T-helper 17 cell (primary cell): ENCODE measurements around the gene LAGE3. TPM values are rescaled to one million over a fixed set of nuclear protein-coding genes. Genes with fewer than 3 reads are reported as not detected.

Experiments
- ATAC-seq: fragments of 150-1000 bp; cut with Tn5 transposase; 2 replicates; pipeline ENCODE4 v1.10.0; 2021; ENCODE audit warnings: mild to moderate bottlenecking, moderate library complexity
- DNase-seq, 3 donors: peaks; one replicate each; pipeline versions ENCODE4 v3.0.0 to v3.0.0-alpha.2; 2020 to 2021
- H3K9me3 ChIP-seq: one replicate; pipeline ENCODE4 v1.7.0; 2013; ENCODE audit warnings: low read length, mild to moderate bottlenecking; ENCODE audit not compliant: control insufficient read depth, poor library complexity, severe bottlenecking
- H3K27ac Mint-ChIP-seq: one replicate; pipeline ENCODE4 v1.8.0; 2022; ENCODE audit warnings: mild to moderate bottlenecking, moderate library complexity, mixed read lengths
- H3K27me3 Mint-ChIP-seq: one replicate; pipeline ENCODE4 v1.8.0; 2022; ENCODE audit warnings: mixed read lengths
- H3K36me3 Mint-ChIP-seq: one replicate; pipeline ENCODE4 v1.8.0; 2022; ENCODE audit warnings: low read depth, mixed read lengths
- H3K4me1 Mint-ChIP-seq: one replicate; pipeline ENCODE4 v1.8.0; 2022; ENCODE audit warnings: mild to moderate bottlenecking, mixed read lengths
- H3K4me3 Mint-ChIP-seq: one replicate; pipeline ENCODE4 v1.8.0; 2022; ENCODE audit warnings: mild to moderate bottlenecking, moderate library complexity, mixed read lengths
- total RNA-seq, 4 donors: library from RNA in 2 of 4; stranded (reverse) in 2 of 4; gene quantifications; one replicate each; pipeline ENCODE4 v1.2.3 and lab custom pipeline; 2022 to 2026

LAGE3 gene
- total RNA-seq, 2 donors from 2014 or later: 9.1 to 9.5 TPM

GRCh38 chrX:154449618-154450017 lies 29.5 kb downstream of the LAGE3 start:
- no peak for ATAC-seq

GRCh38 chrX:154448484-154448883 lies 30.6 kb downstream of the LAGE3 start:
- Mint-ChIP-seq H3K4me3 (no peak overlapping the region), H3K4me1 (peaks cover 5% of the 10 kb centered on the region), H3K27ac (no peak overlapping the region), H3K36me3 (no peaks in the 10 kb centered on the region), H3K27me3 (no peaks in the 10 kb centered on the region)
- ATAC-seq (no peak), DNase-seq (no peak)
- no peaks in the 10 kb centered on the region for H3K9me3 ChIP-seq

More at GRCh38 chrX:154449618-154450017, 29.5 kb downstream of the LAGE3 start:
- no peak for DNase-seq
- no peaks in the 10 kb centered on the region for H3K36me3 Mint-ChIP-seq
- no peak overlapping the region for H3K4me3 Mint-ChIP-seq
- H3K4me1 Mint-ChIP-seq: peaks cover 4% of the 10 kb centered on the region
- no peaks in the 10 kb centered on the region for H3K27me3 Mint-ChIP-seq
- no peak overlapping the region for H3K27ac Mint-ChIP-seq
- H3K9me3 ChIP-seq: no peaks in the 10 kb centered on the region

GRCh38 chrX:154446430-154446829 lies 32.7 kb downstream of the LAGE3 start:
- ATAC-seq (no peak), DNase-seq (no peak)
- Mint-ChIP-seq H3K36me3 (no peaks in the 10 kb centered on the region), H3K4me3 (no peak overlapping the region), H3K27me3 (no peaks in the 10 kb centered on the region), H3K27ac (peak overlapping the region; percentile 89), H3K4me1 (peaks cover 15% of the 10 kb centered on the region)
- no peaks in the 10 kb centered on the region for H3K9me3 ChIP-seq

GRCh38 chrX:154445776-154446175 lies 33.3 kb downstream of the LAGE3 start:
- H3K4me3 Mint-ChIP-seq: no peak overlapping the region
- no peaks in the 10 kb centered on the region for H3K27me3 Mint-ChIP-seq
- ATAC-seq (no peak), DNase-seq (no peak)
- peaks cover 15% of the 10 kb centered on the region for H3K4me1 Mint-ChIP-seq
- H3K9me3 ChIP-seq: no peaks in the 10 kb centered on the region
- H3K27ac Mint-ChIP-seq: no peak overlapping the region
- no peaks in the 10 kb centered on the region for H3K36me3 Mint-ChIP-seq

- H3K4me1 Mint-ChIP-seq: peaks cover 15% of the 10 kb centered on the region
- no peak overlapping the region for H3K27ac Mint-ChIP-seq
- H3K36me3 Mint-ChIP-seq: no peaks in the 10 kb centered on the region
- H3K4me3 Mint-ChIP-seq: peak overlapping the region; percentile 45
- DNase-seq: no peak
- H3K27me3 Mint-ChIP-seq: no peaks in the 10 kb centered on the region
- no peak for ATAC-seq
- H3K9me3 ChIP-seq: no peaks in the 10 kb centered on the region
Observed at GRCh38 chrX:154444755-154445246, 34.3 kb downstream of the LAGE3 start.

GRCh38 chrX:154443992-154444754 lies 34.9 kb downstream of the LAGE3 start, which contains the start of gene FAM50A:
TSS of gene FAM50A (plus strand) at chrX:154444141. CDS start at chrX:154444236, 95 bp downstream.
- H3K27ac Mint-ChIP-seq: peak within 1 kb of the TSS; percentile 91
- H3K27me3 Mint-ChIP-seq: no peaks in the 10 kb centered on the region
- no peaks in the 10 kb centered on the region for H3K36me3 Mint-ChIP-seq
- peaks cover 15% of the 10 kb centered on the region for H3K4me1 Mint-ChIP-seq
- ATAC-seq (peak; percentile 80), DNase-seq (peak; percentile 55 to 69 (median 66))
- H3K4me3 Mint-ChIP-seq: peak within 1 kb of the TSS; percentile 83
- H3K9me3 ChIP-seq: no peaks in the 10 kb centered on the region

- H3K9me3 ChIP-seq: no peaks in the 10 kb centered on the region
- peaks cover 15% of the 10 kb centered on the region for H3K4me1 Mint-ChIP-seq
- H3K27me3 Mint-ChIP-seq: no peaks in the 10 kb centered on the region
- ATAC-seq: no peak
- H3K36me3 Mint-ChIP-seq: no peaks in the 10 kb centered on the region
- no peak for DNase-seq
- peak overlapping the region; percentile 83 for H3K4me3 Mint-ChIP-seq
- H3K27ac Mint-ChIP-seq: peak overlapping the region; percentile 91
Observed at GRCh38 chrX:154443479-154443910, 35.6 kb downstream of the LAGE3 start.

- Mint-ChIP-seq H3K4me1 (peaks cover 20% of the 10 kb centered on the region), H3K27me3 (no peaks in the 10 kb centered on the region), H3K4me3 (peak overlapping the region; percentile 63), H3K27ac (peak overlapping the region; percentile 61), H3K36me3 (no peaks in the 10 kb centered on the region)
- no peak for DNase-seq
- no peaks in the 10 kb centered on the region for H3K9me3 ChIP-seq
- ATAC-seq: no peak
Observed at GRCh38 chrX:154441984-154442707, 36.9 kb downstream of the LAGE3 start.

GRCh38 chrX:154441564-154441963 lies 37.5 kb downstream of the LAGE3 start:
- H3K4me3 Mint-ChIP-seq: peak overlapping the region; percentile 63
- H3K4me1 Mint-ChIP-seq: peaks cover 20% of the 10 kb centered on the region
- no peaks in the 10 kb centered on the region for H3K9me3 ChIP-seq
- peak in 1 of 3 donors; percentile 18 for DNase-seq
- no peaks in the 10 kb centered on the region for H3K36me3 Mint-ChIP-seq
- peak overlapping the region; percentile 61 for H3K27ac Mint-ChIP-seq
- H3K27me3 Mint-ChIP-seq: no peaks in the 10 kb centered on the region
- ATAC-seq: peak; percentile 59

GRCh38 chrX:154440623-154441357 lies 38.3 kb downstream of the LAGE3 start:
- no peaks in the 10 kb centered on the region for H3K27me3 Mint-ChIP-seq
- H3K4me3 Mint-ChIP-seq: no peak overlapping the region
- peaks cover 17% of the 10 kb centered on the region for H3K4me1 Mint-ChIP-seq
- no peaks in the 10 kb centered on the region for H3K9me3 ChIP-seq
- no peak for ATAC-seq
- H3K27ac Mint-ChIP-seq: no peak overlapping the region
- no peaks in the 10 kb centered on the region for H3K36me3 Mint-ChIP-seq
- DNase-seq: no peak

GRCh38 chrX:154439841-154440240 lies 39.2 kb downstream of the LAGE3 start:
- peaks cover 17% of the 10 kb centered on the region for H3K4me1 Mint-ChIP-seq
- DNase-seq (no peak), ATAC-seq (no peak)
- H3K27ac Mint-ChIP-seq: no peak overlapping the region
- H3K4me3 Mint-ChIP-seq: no peak overlapping the region
- H3K27me3 Mint-ChIP-seq: no peaks in the 10 kb centered on the region
- no peaks in the 10 kb centered on the region for H3K36me3 Mint-ChIP-seq
- no peaks in the 10 kb centered on the region for H3K9me3 ChIP-seq

GRCh38 chrX:154437971-154438893 lies 40.8 kb downstream of the LAGE3 start:
- no peaks in the 10 kb centered on the region for H3K36me3 Mint-ChIP-seq
- H3K9me3 ChIP-seq: no peaks in the 10 kb centered on the region
- ATAC-seq: no peak
- H3K4me3 Mint-ChIP-seq: peak overlapping the region; percentile 93
- no peak for DNase-seq
- peaks cover 14% of the 10 kb centered on the region for H3K4me1 Mint-ChIP-seq
- peak overlapping the region; percentile 89 for H3K27ac Mint-ChIP-seq
- no peaks in the 10 kb centered on the region for H3K27me3 Mint-ChIP-seq
